Measurements from ENCODE around the gene VPS37D. TPM values are rescaled to one million over a fixed set of nuclear protein-coding genes. Genes with fewer than 3 reads are reported as not detected.

Gene VPS37D
- total RNA-seq, 1 donor from 2014 or later = 3.1 TPM

DNA sequence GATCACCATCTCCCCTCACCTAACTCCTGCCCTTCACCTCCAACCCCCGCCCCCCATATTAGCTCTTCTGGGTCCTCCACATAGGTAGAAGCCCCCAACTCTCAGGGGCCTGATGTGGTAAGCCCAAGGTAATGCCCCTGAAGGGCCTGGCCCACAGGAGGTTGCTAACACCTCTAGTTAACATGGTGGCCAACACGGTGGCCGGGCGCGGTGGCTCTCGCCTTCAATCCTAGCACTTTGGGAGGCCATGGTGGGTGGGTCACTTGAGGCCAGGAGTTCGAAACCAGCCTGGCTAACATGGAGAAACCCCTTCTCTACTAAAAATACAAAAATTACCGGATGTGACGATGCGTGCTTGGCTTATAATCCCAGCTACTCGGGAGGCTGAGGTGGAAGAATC lies 42.4 kb upstream of the VPS37D start:
- Histone ChIP-seq H3K4me3 (ENCODE audit: low read length in 3 of 3) (no peak overlapping the region), H3K9me3 (ENCODE audit: control insufficient read depth in 3 of 3, low read length in 3 of 3) (no peaks in the 10 kb centered on the region), H3K9ac (ENCODE audit: low read depth in 1 of 3, low read length in 3 of 3) (no peak overlapping the region), H3K4me1 (ENCODE audit: control insufficient read depth in 3 of 3, insufficient read depth in 3 of 3, low read length in 3 of 3) (peaks cover 13 to 19% (median 14%) of the 10 kb centered on the region in 3 donors), H3K27ac (ENCODE audit: low read depth, low read length) (no peak overlapping the region), H3K27me3 (ENCODE audit: control insufficient read depth in 3 of 3, insufficient read depth in 3 of 3, low read length in 3 of 3) (peaks cover 16 to 24% (median 23%) of the 10 kb centered on the region in 3 donors), H3K36me3 (ENCODE audit: control insufficient read depth in 3 of 3, insufficient read depth in 3 of 3, low read length in 3 of 3) (no peaks in the 10 kb centered on the region)

DNA sequence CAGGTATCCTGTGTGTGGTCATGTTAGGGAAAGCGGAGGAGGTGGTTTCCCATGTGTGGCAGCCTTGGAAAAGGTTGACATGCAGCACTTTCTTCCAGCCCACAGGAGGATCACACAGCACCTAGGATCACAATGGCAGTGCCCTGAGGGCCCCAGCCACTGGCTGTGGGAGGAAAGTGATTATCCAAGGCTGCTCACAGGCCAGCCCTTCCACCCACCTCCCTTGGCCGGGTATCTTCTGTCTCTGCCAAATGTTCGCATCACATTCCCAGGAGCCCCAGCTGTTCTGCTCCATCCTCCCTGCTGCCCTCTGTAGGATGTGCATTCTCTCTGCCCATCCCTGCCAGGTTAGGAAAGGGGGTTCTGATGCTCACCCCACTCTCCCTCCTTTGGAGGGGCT lies 40.8 kb upstream of the VPS37D start:
- H3K27me3 ChIP-seq (ENCODE audit: control insufficient read depth in 3 of 3, insufficient read depth in 3 of 3, low read length in 3 of 3) = peaks cover 16 to 24% (median 23%) of the 10 kb centered on the region in 3 donors
- H3K9me3 ChIP-seq (ENCODE audit: control insufficient read depth in 3 of 3, low read length in 3 of 3) = no peaks in the 10 kb centered on the region
- peaks cover 9 to 19% (median 13%) of the 10 kb centered on the region in 3 donors for H3K4me1 ChIP-seq (ENCODE audit: control insufficient read depth in 3 of 3, insufficient read depth in 3 of 3, low read length in 3 of 3)
- no peaks in the 10 kb centered on the region for H3K36me3 ChIP-seq (ENCODE audit: control insufficient read depth in 3 of 3, insufficient read depth in 3 of 3, low read length in 3 of 3)
- H3K4me3 ChIP-seq (ENCODE audit: low read length in 3 of 3) = no peak overlapping the region
- no peak overlapping the region for H3K9ac ChIP-seq (ENCODE audit: low read depth in 1 of 3, low read length in 3 of 3)
- H3K27ac ChIP-seq (ENCODE audit: low read depth, low read length) = no peak overlapping the region

DNA sequence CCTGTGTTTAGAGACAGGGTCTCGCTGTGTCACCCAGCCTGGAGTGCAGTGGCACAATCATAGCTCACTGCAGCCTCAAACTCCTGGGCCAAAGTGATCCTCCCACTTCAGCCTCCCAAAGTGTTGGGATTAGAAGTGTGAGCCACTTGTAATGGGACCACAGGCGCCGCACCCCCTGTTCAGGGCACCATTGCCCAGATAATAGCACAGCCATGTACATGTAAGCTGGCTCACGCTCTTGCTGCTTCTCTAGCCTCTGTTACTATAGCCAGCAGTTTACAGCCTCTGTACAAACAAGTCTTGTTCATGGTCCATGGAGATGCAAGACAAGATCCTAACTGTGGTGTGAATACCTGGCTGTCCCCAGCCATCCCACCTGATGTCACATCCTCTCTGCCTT lies 39.1 kb upstream of the VPS37D start:
- Histone ChIP-seq H3K9me3 (ENCODE audit: control insufficient read depth in 3 of 3, low read length in 3 of 3) (no peaks in the 10 kb centered on the region), H3K9ac (ENCODE audit: low read depth in 1 of 3, low read length in 3 of 3) (no peak overlapping the region), H3K27me3 (ENCODE audit: control insufficient read depth in 3 of 3, insufficient read depth in 3 of 3, low read length in 3 of 3) (peaks cover 17 to 27% (median 27%) of the 10 kb centered on the region in 3 donors), H3K4me1 (ENCODE audit: control insufficient read depth in 3 of 3, insufficient read depth in 3 of 3, low read length in 3 of 3) (peaks cover 4 to 8% (median 5%) of the 10 kb centered on the region in 3 donors), H3K4me3 (ENCODE audit: low read length in 3 of 3) (no peak overlapping the region), H3K27ac (ENCODE audit: low read depth, low read length) (no peak overlapping the region), H3K36me3 (ENCODE audit: control insufficient read depth in 3 of 3, insufficient read depth in 3 of 3, low read length in 3 of 3) (no peaks in the 10 kb centered on the region)

DNA sequence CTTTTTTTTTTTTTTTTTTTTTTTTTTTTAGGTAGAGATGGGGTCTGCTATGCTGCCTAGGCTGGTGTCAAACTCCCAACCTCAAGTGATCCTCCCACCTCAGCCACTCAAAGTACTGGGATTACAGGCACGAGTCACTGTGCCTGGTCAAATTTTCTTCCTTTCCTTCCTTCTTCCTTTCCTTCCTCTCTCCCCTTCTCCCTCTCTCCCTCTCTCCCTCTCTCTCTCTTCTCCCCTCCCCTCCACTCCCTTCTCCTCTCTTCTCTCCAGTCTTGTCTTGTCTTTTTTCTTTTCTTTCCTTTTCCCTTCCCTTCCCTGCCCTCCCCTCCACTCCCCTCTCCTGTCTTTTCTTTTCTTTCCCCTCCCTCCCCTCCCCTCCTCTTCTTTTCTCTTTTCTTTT lies 36.1 kb upstream of the VPS37D start:
- Histone ChIP-seq H3K27me3 (ENCODE audit: control insufficient read depth in 3 of 3, insufficient read depth in 3 of 3, low read length in 3 of 3) (peaks cover 18 to 36% (median 34%) of the 10 kb centered on the region in 3 donors), H3K4me1 (ENCODE audit: control insufficient read depth in 3 of 3, insufficient read depth in 3 of 3, low read length in 3 of 3) (peaks cover 0 to 3% (median 3%) of the 10 kb centered on the region in 3 donors), H3K9me3 (ENCODE audit: control insufficient read depth in 3 of 3, low read length in 3 of 3) (no peaks in the 10 kb centered on the region), H3K4me3 (ENCODE audit: low read length in 3 of 3) (no peak overlapping the region), H3K36me3 (ENCODE audit: control insufficient read depth in 3 of 3, insufficient read depth in 3 of 3, low read length in 3 of 3) (no peaks in the 10 kb centered on the region), H3K9ac (ENCODE audit: low read depth in 1 of 3, low read length in 3 of 3) (no peak overlapping the region), H3K27ac (ENCODE audit: low read depth, low read length) (no peak overlapping the region)

DNA sequence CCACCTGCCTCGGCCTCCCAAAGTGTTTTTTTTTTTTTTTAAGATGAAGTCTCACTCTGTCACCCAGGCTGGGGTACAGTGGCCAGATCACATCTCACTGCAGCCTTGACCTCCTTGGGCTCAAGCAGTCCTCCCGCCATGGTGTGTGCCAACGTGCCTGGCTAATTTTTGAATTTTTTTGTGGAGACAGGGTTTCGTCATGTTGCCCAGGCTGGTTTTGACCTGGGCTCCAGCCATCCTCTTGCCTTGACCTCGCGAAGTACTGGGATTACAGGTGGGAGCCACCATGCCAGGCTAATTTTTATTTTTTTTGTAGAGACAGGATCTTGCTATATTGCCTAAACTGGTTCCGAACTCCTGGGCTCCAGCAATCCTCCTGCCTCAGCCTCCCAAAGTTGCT lies 34.3 kb upstream of the VPS37D start:
- no peaks in the 10 kb centered on the region for H3K9me3 ChIP-seq (ENCODE audit: control insufficient read depth in 3 of 3, low read length in 3 of 3)
- no peaks in the 10 kb centered on the region for H3K4me1 ChIP-seq (ENCODE audit: control insufficient read depth in 3 of 3, insufficient read depth in 3 of 3, low read length in 3 of 3)
- H3K9ac ChIP-seq (ENCODE audit: low read depth in 1 of 3, low read length in 3 of 3) = no peak overlapping the region
- no peak overlapping the region for H3K4me3 ChIP-seq (ENCODE audit: low read length in 3 of 3)
- H3K36me3 ChIP-seq (ENCODE audit: control insufficient read depth in 3 of 3, insufficient read depth in 3 of 3, low read length in 3 of 3) = no peaks in the 10 kb centered on the region
- H3K27ac ChIP-seq (ENCODE audit: low read depth, low read length) = no peak overlapping the region
- H3K27me3 ChIP-seq (ENCODE audit: control insufficient read depth in 3 of 3, insufficient read depth in 3 of 3, low read length in 3 of 3) = peaks cover 9 to 28% (median 26%) of the 10 kb centered on the region in 3 donors

DNA sequence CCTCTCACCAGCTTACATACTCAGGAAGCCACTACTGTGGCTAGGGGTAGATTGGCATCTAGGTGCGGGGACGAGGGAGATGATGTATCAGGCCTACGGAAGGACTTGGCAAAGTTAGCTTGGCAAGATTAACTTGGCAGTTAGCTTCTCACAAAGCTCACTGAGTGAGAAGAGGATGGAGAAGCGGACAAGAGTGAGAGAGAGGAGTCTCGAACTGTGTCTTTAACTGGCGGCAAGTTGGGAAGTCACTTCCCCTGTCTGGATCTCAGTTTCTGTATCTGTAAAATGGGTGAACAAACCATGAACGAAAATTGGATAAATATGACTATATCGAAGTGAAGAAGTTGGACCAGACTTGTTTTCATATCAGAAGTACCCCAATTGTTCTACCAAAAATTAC lies 33.8 kb upstream of the VPS37D start:
- Histone ChIP-seq H3K27ac (ENCODE audit: low read depth, low read length) (no peak overlapping the region), H3K4me3 (ENCODE audit: low read length in 3 of 3) (no peak overlapping the region), H3K9ac (ENCODE audit: low read depth in 1 of 3, low read length in 3 of 3) (no peak overlapping the region), H3K9me3 (ENCODE audit: control insufficient read depth in 3 of 3, low read length in 3 of 3) (no peaks in the 10 kb centered on the region), H3K4me1 (ENCODE audit: control insufficient read depth in 3 of 3, insufficient read depth in 3 of 3, low read length in 3 of 3) (no peaks in the 10 kb centered on the region), H3K27me3 (ENCODE audit: control insufficient read depth in 3 of 3, insufficient read depth in 3 of 3, low read length in 3 of 3) (peaks cover 9 to 23% (median 21%) of the 10 kb centered on the region in 3 donors), H3K36me3 (ENCODE audit: control insufficient read depth in 3 of 3, insufficient read depth in 3 of 3, low read length in 3 of 3) (no peaks in the 10 kb centered on the region)

DNA sequence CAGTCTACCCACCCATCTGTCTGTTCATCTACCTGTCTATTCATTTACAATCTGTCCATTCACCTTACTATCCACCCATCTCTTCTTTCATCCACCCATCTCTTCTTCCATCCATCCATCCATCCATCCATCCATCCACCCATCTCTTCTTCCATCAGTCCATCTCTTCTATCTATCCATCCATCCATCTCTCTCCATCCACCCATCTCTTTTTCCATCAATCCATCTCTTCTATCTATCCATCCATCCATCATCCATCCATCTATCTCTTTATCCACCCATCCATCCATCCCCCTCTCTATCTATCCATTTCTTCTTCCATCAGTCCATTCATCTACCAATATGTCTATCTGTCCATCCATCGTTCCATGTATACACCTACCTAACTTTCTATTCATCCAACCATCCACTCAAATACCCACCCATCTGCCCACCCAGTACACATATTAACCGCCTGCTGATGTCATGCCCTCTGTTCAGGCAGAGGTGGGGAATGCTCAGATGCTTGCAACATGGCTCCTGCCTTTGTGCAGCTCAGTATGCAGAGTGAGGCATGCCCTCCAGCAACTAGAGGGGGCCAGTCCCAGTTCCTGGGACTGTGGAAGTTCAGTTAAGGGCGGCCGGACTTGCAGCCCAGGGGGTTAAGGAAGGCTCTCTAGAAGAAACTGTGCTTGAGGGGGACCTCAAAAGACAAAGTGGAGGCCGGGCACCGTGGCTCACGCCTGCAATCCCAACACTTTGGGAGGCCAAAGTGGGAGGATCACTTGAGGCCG lies 32.0 kb upstream of the VPS37D start:
- H3K4me3 ChIP-seq (ENCODE audit: low read length in 3 of 3) = no peak overlapping the region

DNA sequence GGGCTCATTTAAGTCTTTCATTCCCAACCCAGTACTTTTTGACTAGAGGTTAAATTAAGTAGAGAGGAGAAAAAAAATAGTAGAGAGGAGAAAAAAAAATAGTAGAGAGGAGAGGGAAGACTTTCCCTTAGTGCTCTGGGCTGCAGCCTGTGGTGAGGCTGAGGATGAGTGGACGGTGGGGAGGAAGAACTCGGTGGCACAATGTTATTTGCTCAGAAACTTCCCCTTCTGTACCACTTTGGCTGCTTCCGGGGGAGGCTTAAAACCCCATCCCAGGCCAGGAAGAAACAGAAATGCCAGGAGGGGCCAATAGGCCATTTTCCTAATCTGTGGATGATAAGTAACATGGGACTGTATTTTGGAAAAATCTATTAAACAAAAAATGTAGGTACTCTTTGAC lies 28.7 kb upstream of the VPS37D start:
- Histone ChIP-seq H3K36me3 (ENCODE audit: control insufficient read depth in 3 of 3, insufficient read depth in 3 of 3, low read length in 3 of 3) (no peaks in the 10 kb centered on the region), H3K4me3 (ENCODE audit: low read length in 3 of 3) (no peak overlapping the region), H3K9ac (ENCODE audit: low read depth in 1 of 3, low read length in 3 of 3) (no peak overlapping the region), H3K27ac (ENCODE audit: low read depth, low read length) (no peak overlapping the region), H3K9me3 (ENCODE audit: control insufficient read depth in 3 of 3, low read length in 3 of 3) (peaks cover 0 to 3% (median 2%) of the 10 kb centered on the region in 3 donors), H3K4me1 (ENCODE audit: control insufficient read depth in 3 of 3, insufficient read depth in 3 of 3, low read length in 3 of 3) (no peaks in the 10 kb centered on the region), H3K27me3 (ENCODE audit: control insufficient read depth in 3 of 3, insufficient read depth in 3 of 3, low read length in 3 of 3) (peaks cover 5 to 12% (median 11%) of the 10 kb centered on the region in 3 donors)

More for the DNA sequence above, 32.0 kb upstream of the VPS37D start:
- no peaks in the 10 kb centered on the region for H3K9me3 ChIP-seq (ENCODE audit: control insufficient read depth in 3 of 3, low read length in 3 of 3)
- no peaks in the 10 kb centered on the region for H3K4me1 ChIP-seq (ENCODE audit: control insufficient read depth in 3 of 3, insufficient read depth in 3 of 3, low read length in 3 of 3)
- H3K27ac ChIP-seq (ENCODE audit: low read depth, low read length) = no peak overlapping the region
- peaks cover 9 to 17% (median 17%) of the 10 kb centered on the region in 3 donors for H3K27me3 ChIP-seq (ENCODE audit: control insufficient read depth in 3 of 3, insufficient read depth in 3 of 3, low read length in 3 of 3)
- no peak overlapping the region for H3K9ac ChIP-seq (ENCODE audit: low read depth in 1 of 3, low read length in 3 of 3)
- no peaks in the 10 kb centered on the region for H3K36me3 ChIP-seq (ENCODE audit: control insufficient read depth in 3 of 3, insufficient read depth in 3 of 3, low read length in 3 of 3)

DNA sequence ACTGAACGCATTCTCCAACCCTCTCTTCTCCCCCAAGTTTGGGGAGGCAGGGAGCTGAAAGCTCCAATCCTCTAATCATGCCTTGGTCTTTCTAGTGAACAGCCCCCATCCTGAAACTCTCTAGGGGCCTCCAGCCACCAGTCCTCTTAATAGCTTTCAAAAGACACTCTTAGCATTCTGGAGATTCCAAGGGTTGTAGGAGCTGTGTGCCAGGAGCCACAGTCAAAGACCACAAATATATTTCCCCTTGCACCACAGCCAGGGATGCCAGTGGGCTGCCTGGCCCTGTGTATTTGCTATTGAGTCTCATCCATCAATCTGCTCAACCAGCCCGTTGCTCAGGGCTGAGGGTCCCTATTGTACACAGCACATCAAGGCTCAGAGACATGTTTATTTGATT lies 24.8 kb upstream of the VPS37D start:
- H3K36me3 ChIP-seq (ENCODE audit: control insufficient read depth in 3 of 3, insufficient read depth in 3 of 3, low read length in 3 of 3) = no peaks in the 10 kb centered on the region
- H3K9me3 ChIP-seq (ENCODE audit: control insufficient read depth in 3 of 3, low read length in 3 of 3) = peaks cover 0 to 3% (median 2%) of the 10 kb centered on the region in 3 donors
- H3K9ac ChIP-seq (ENCODE audit: low read depth in 1 of 3, low read length in 3 of 3) = no peak overlapping the region
- H3K4me1 ChIP-seq (ENCODE audit: control insufficient read depth in 3 of 3, insufficient read depth in 3 of 3, low read length in 3 of 3) = peaks cover 0 to 2% (median 0%) of the 10 kb centered on the region in 3 donors
- peaks cover 19 to 27% (median 25%) of the 10 kb centered on the region in 3 donors for H3K27me3 ChIP-seq (ENCODE audit: control insufficient read depth in 3 of 3, insufficient read depth in 3 of 3, low read length in 3 of 3)
- no peak overlapping the region for H3K4me3 ChIP-seq (ENCODE audit: low read length in 3 of 3)
- no peak overlapping the region for H3K27ac ChIP-seq (ENCODE audit: low read depth, low read length)

DNA sequence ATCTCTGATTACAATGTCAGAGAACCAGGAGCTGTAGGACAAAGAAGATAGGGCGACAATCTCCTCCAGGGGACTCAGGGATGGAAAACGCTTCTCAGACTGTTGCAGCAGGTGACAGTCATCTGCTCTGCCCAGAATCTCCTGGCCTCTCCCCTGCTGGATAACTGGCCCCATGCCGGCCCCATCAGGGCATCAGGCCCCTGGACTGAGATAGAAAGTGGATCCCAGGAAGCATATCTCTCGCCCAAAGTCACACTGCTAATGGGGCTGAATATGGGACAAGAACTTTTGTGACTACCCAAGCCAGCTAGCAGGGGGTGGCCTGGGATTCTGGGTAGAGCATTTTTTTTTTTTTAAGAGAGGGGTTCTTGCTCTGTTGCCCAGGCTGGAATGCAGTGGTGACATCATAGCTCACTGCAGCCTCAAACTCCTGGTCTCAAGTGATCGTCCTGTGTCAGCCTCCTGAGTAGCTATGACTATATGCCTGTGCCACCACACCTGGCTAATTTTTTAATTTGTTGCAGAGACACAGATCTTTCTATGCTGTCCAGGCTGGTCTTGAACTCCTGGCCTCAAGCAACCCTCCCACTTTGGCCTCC lies 22.8 kb upstream of the VPS37D start:
- Histone ChIP-seq H3K9ac (ENCODE audit: low read depth in 1 of 3, low read length in 3 of 3) (no peak overlapping the region), H3K4me1 (ENCODE audit: control insufficient read depth in 3 of 3, insufficient read depth in 3 of 3, low read length in 3 of 3) (peaks cover 0 to 2% (median 0%) of the 10 kb centered on the region in 3 donors), H3K36me3 (ENCODE audit: control insufficient read depth in 3 of 3, insufficient read depth in 3 of 3, low read length in 3 of 3) (no peaks in the 10 kb centered on the region), H3K27me3 (ENCODE audit: control insufficient read depth in 3 of 3, insufficient read depth in 3 of 3, low read length in 3 of 3) (peaks cover 34 to 46% (median 36%) of the 10 kb centered on the region in 3 donors), H3K4me3 (ENCODE audit: low read length in 3 of 3) (no peak overlapping the region), H3K9me3 (ENCODE audit: control insufficient read depth in 3 of 3, low read length in 3 of 3) (peaks cover 0 to 3% (median 2%) of the 10 kb centered on the region in 3 donors), H3K27ac (ENCODE audit: low read depth, low read length) (no peak overlapping the region)
